Fibroblast of lung (primary cell): ENCODE measurements around the gene F11.

Experiments used
- CTCF ChIP-seq, 2 donors: IDR thresholded peaks in 1 of 2; conservative IDR thresholded peaks in 1 of 2; 1 replicate in 1 of 2; 2 replicates in 1 of 2; pipeline ENCODE4 v1.5.1; 2011 to 2012; ENCODE audit warnings: low read length in 2 of 2, control low read depth in 1 of 2, inconsistent platforms in 1 of 2, low read depth in 1 of 2, mild to moderate bottlenecking in 1 of 2
- EZH2 ChIP-seq: IDR thresholded peaks from 2 replicates; pipeline ENCODE4 v1.5.1; 2012; ENCODE audit warnings: low read length, control low read depth, mild to moderate bottlenecking; ENCODE audit errors: missing control alignments

GRCh38 chr4:186294160-186294559 is 28.2 kb downstream of the F11 start:
- TF ChIP-seq EZH2 = no peak
- TF ChIP-seq CTCF (conservative IDR thresholded peaks at IDR 0.05 in 1 of 2, IDR thresholded peaks at IDR 0.05 in 1 of 2; ENCODE audit: low read depth in 1 of 2, low read length in 2 of 2) = no peak
